Thoracic aorta (tissue), 2 donors: ENCODE results near the gene RARB. TPM values are rescaled to one million over a fixed set of nuclear protein-coding genes. Genes with fewer than 3 reads are reported as not detected.

Source experiments
- ATAC-seq: fragments of 150-250 bp; one replicate; pipeline ENCODE4 v1.8.0; 2017; ENCODE audit warnings: low read depth; ENCODE audit not compliant: insufficient number of reproducible peaks, low FRiP score
- DNase-seq: peaks from one replicate; pipeline ENCODE4 v3.0.0-alpha.2; 2020; ENCODE audit warnings: low spot score
- H3K27ac ChIP-seq, 2 donors: fragments of 200-600 bp; sonication (generic); 1 replicate in 1 of 2; 2 replicates in 1 of 2; pipeline ENCODE4 v1.5.1; 2016; ENCODE audit warnings: mild to moderate bottlenecking in 2 of 2, moderate library complexity in 2 of 2
- H3K27me3 ChIP-seq: fragments of 200-600 bp; sonication (generic); replicated peaks from 2 replicates; pipeline ENCODE4 v1.6.0; 2016; ENCODE audit warnings: mild to moderate bottlenecking; ENCODE audit not compliant: insufficient read depth
- H3K36me3 ChIP-seq: fragments of 200-600 bp; sonication (generic); one replicate; pipeline ENCODE4 v1.5.1; 2016
- H3K4me1 ChIP-seq, 2 donors: fragments of 200-600 bp; sonication (generic); 1 replicate in 1 of 2; 2 replicates in 1 of 2; pipeline versions ENCODE4 v1.5.1 to v1.6.0; 2016; ENCODE audit warnings: low read depth in 2 of 2, mild to moderate bottlenecking in 1 of 2; ENCODE audit not compliant: control insufficient read depth in 1 of 2
- H3K4me3 ChIP-seq: fragments of 200-600 bp; sonication (generic); 2 replicates; pipeline ENCODE4 v1.5.1; 2016; ENCODE audit warnings: mild to moderate bottlenecking
- H3K9me3 ChIP-seq: fragments of 200-600 bp; sonication (generic); 2 replicates; pipeline ENCODE4 v1.5.1; 2016
- total RNA-seq, 2 donors: library from RNA; depleted of rRNA; stranded (reverse); fragments of >200 nt; gene quantifications; one replicate each; pipeline versions ENCODE4 v1.1.0 to v1.2.3, GENCODE V29; 2016
- TF ChIP-seq, protein P1 (sequence below): fragments of 200-600 bp; sonication (generic); IDR thresholded peaks from one replicate; pipeline ENCODE4 v1.5.1; 2019; ENCODE audit warnings: antibody characterized with exemption

RARB gene
- total RNA-seq, 2 donors from 2014 or later = 3.8 to 12.3 TPM

DNA sequence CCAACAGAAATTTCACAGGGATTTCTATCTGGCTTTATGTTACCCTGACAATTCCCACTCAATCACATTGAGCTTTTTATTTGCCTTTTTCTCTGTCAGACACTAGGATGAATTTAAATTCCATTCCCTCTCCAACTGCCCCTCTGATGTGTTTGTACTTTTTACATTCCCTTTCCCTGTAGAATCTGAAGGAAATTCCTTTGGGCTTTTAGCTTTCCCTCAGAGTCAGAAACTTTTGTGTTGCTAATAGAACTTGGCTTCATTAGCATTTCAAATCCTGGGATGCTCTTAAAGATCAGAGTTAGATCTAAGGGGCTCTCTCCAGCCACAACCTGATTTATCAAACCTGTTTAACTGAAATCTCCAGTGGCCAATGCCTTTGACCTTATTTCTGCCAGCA is 7.9 kb upstream of the RARB start:
- TF ChIP-seq, protein P1, sequence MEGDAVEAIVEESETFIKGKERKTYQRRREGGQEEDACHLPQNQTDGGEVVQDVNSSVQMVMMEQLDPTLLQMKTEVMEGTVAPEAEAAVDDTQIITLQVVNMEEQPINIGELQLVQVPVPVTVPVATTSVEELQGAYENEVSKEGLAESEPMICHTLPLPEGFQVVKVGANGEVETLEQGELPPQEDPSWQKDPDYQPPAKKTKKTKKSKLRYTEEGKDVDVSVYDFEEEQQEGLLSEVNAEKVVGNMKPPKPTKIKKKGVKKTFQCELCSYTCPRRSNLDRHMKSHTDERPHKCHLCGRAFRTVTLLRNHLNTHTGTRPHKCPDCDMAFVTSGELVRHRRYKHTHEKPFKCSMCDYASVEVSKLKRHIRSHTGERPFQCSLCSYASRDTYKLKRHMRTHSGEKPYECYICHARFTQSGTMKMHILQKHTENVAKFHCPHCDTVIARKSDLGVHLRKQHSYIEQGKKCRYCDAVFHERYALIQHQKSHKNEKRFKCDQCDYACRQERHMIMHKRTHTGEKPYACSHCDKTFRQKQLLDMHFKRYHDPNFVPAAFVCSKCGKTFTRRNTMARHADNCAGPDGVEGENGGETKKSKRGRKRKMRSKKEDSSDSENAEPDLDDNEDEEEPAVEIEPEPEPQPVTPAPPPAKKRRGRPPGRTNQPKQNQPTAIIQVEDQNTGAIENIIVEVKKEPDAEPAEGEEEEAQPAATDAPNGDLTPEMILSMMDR = no peak
- no peak overlapping the region for H3K27ac ChIP-seq
- no peaks in the 10 kb centered on the region for H3K27me3 ChIP-seq
- ATAC-seq = no peak
- H3K36me3 ChIP-seq = no peaks in the 10 kb centered on the region
- no peaks in the 10 kb centered on the region for H3K9me3 ChIP-seq
- DNase-seq = no peak
- peaks cover 3 to 12% of the 10 kb centered on the region in 2 donors for H3K4me1 ChIP-seq
- no peak overlapping the region for H3K4me3 ChIP-seq

- DNase-seq = no peak
- H3K27me3 ChIP-seq = no peaks in the 10 kb centered on the region
- H3K27ac ChIP-seq = no peak overlapping the region
- no peak overlapping the region for H3K4me3 ChIP-seq
- no peak for ATAC-seq
- peaks cover 3 to 12% of the 10 kb centered on the region in 2 donors for H3K4me1 ChIP-seq
- TF ChIP-seq, protein P1 = no peak
- no peaks in the 10 kb centered on the region for H3K9me3 ChIP-seq
- H3K36me3 ChIP-seq = no peaks in the 10 kb centered on the region
These were observed 7.2 kb upstream of the RARB start for GRCh38 chr3:25420885-25421284.

DNA sequence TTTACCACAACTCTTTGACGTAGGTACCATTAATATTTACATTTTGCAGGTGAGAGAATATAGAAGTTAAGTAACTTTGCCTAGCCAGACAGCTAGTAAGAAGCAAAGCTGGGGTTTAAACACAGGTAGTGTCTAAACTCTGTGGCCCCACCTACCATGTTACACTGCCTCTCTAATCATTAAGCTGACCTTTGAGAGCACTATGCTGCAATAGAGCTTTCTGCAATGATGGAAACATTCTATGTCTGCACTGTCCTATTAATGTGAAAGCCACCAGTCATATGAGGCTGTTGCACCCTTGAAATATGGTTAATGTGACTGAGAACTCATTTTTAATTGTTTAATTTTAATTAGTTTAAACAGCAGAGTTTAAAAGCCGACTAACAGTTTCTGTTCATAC is 6.3 kb upstream of the RARB start:
- DNase-seq (no peak), ATAC-seq (no peak)
- TF ChIP-seq, protein P1 = no peak
- H3K27me3 ChIP-seq = no peaks in the 10 kb centered on the region
- H3K36me3 ChIP-seq = no peaks in the 10 kb centered on the region
- no peak overlapping the region for H3K27ac ChIP-seq
- no peaks in the 10 kb centered on the region for H3K9me3 ChIP-seq
- H3K4me3 ChIP-seq = no peak overlapping the region
- H3K4me1 ChIP-seq = peaks cover 3 to 12% of the 10 kb centered on the region in 2 donors

DNA sequence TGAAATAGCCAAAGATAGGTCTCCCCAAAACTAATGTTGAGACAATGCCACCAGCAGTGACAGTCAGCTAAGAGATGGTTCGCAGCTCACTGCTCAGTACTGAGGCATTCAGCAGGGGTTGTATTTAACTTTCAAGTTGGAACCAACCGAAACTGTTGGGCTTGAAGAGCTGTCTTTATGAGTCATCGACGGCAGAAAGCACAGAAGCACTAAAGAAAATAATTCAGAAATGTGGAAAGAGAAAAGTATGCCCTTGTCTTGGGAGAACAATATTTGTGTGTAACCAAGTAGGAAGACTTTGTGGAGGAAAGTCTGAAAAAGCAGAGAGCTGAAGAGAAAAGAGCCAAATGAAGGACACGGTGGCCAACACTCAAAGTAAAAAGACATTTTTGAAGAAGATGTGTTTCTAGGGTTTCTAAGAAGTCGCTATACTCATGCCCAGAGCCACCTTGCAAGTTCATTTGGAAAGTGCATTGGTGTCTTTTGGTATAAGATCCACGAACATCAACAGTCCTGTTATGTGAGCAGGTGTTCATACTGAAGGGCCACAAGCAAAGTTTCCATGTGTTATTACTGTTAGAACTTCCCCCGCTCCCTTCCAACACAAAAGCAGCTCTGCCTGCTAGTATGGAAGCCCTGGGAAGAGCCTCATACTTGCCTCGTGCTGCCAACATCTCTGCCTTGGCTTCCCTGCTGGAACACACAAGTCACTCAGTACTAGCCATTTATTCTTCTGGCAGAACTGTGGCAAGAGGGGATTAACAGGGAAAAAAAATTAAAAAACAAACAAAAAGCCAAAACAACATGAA is 4.1 kb upstream of the RARB start:
- no peak overlapping the region for H3K27ac ChIP-seq
- H3K4me1 ChIP-seq = peaks cover 3 to 17% of the 10 kb centered on the region in 2 donors

DNA sequence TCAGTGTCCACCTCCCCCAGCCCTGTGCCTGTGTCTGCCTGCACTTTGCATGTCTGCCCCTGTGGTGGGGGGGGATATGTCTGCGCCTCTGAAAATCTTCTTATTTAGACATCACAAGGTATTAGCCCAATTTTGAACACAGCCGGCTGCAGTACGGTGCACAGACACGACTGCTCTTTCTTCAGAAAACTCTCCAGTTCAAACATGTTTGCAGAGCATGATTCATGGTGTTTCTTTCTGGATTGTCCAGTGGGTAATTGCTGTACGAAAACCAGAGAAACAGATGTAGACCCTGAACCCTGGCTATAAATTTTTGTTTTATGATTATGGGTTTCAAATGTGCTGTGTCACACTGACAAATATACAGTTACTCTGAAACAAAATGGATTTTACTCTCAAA is 3.4 kb upstream of the RARB start:
- Histone ChIP-seq H3K4me1 (peaks cover 3 to 17% of the 10 kb centered on the region in 2 donors), H3K9me3 (no peaks in the 10 kb centered on the region), H3K4me3 (no peak overlapping the region), H3K27me3 (no peaks in the 10 kb centered on the region), H3K27ac (no peak overlapping the region), H3K36me3 (no peaks in the 10 kb centered on the region)
- DNase-seq = no peak
- TF ChIP-seq, protein P1 = no peak
- ATAC-seq = no peak

More for the DNA sequence above, 4.1 kb upstream of the RARB start:
- H3K9me3 ChIP-seq = no peaks in the 10 kb centered on the region
- H3K36me3 ChIP-seq = no peaks in the 10 kb centered on the region
- DNase-seq (no peak), ATAC-seq (no peak)
- H3K4me3 ChIP-seq = peak overlapping the region; percentile 2
- H3K27me3 ChIP-seq = no peaks in the 10 kb centered on the region
- TF ChIP-seq, protein P1 = no peak
